HepG2 (cell line): ENCODE data around the gene PTGR1. TPM values are rescaled to one million over a fixed set of nuclear protein-coding genes. Genes with fewer than 3 reads are reported as not detected.

Experiments used
- HOXD1 ChIP-seq: sonication (generic); formaldehyde crosslinking; IDR thresholded peaks from 2 replicates; pipeline ENCODE4 v1.5.0; 2020; ENCODE audit warnings: missing genetic modification reagents
- KLF15 ChIP-seq: sonication (generic); formaldehyde crosslinking; IDR thresholded peaks from 2 replicates; pipeline ENCODE4 v1.8.1; 2023; ENCODE audit warnings: borderline replicate concordance, mild to moderate bottlenecking, inconsistent platforms, missing genetic modification reagents, mixed read lengths
- POLR2AphosphoS2 ChIP-seq: IDR thresholded peaks from 2 replicates; pipeline ENCODE4 v1.6.1; 2011; ENCODE audit warnings: low read depth, low read length, improper control_type of control experiment
- POLR2AphosphoS5 ChIP-seq: IDR thresholded peaks from 2 replicates; pipeline ENCODE4 v1.6.1; 2012; ENCODE audit warnings: low read depth, low read length
- TBX3 ChIP-seq: fragments of 450-650 bp; IDR thresholded peaks from 2 replicates; pipeline ENCODE4 v1.6.1; 2017; ENCODE audit warnings: antibody characterized with exemption, mild to moderate bottlenecking, inconsistent platforms, borderline replicate concordance
- TSC22D2 ChIP-seq: sonication (generic); formaldehyde crosslinking; IDR thresholded peaks from 2 replicates; pipeline ENCODE4 v1.5.1; 2020; ENCODE audit warnings: missing genetic modification reagents, mild to moderate bottlenecking, borderline replicate concordance
- ZEB1 ChIP-seq: IDR thresholded peaks from 2 replicates; pipeline ENCODE4 v1.6.1; 2012; ENCODE audit warnings: mild to moderate bottlenecking, low read depth, inconsistent platforms; ENCODE audit not compliant: insufficient replicate concordance
- ZNF768 ChIP-seq: sonication (generic); formaldehyde crosslinking; IDR thresholded peaks from 2 replicates; pipeline ENCODE4 v1.4.0; 2020; ENCODE audit warnings: missing genetic modification reagents
- ZNF891 ChIP-seq: sonication (generic); formaldehyde crosslinking; IDR thresholded peaks from 2 replicates; pipeline ENCODE4 v1.5.0; 2020; ENCODE audit warnings: mild to moderate bottlenecking, missing genetic modification reagents
- polyA plus RNA-seq, 8 experiments: library from polyadenylated mRNA; depleted of rRNA in 3 of 8; stranded (reverse) in 7 of 8; unstranded in 1 of 8; fragments of >200 nt; fragmentation: Illumina TruSeq in 4 of 8; extraction: Trizol in 4 of 8; gene quantifications; 2 replicates each; pipeline versions ENCODE4 v1.2.1 to v1.2.3, GENCODE V29; 2011 to 2016; ENCODE audit warnings: low read depth in 4 of 8, missing spikeins in 1 of 8, mixed read lengths in 1 of 8; ENCODE audit not compliant: insufficient read depth in 1 of 8
- total RNA-seq, 5 experiments: library from RNA; depleted of rRNA; stranded (reverse); fragments of >200 nt; fragmentation: Illumina TruSeq; extraction: Trizol; gene quantifications; 2 replicates each; pipeline ENCODE4 v1.2.3, GENCODE V29; 2016; ENCODE audit warnings: low read depth in 1 of 5
- TF ChIP-seq, protein P1 (sequence below): IDR thresholded peaks from 2 replicates; pipeline ENCODE4 v1.6.1; 2012; ENCODE audit warnings: inconsistent platforms
- TF ChIP-seq, protein P2 (sequence below): sonication (generic); formaldehyde crosslinking; IDR thresholded peaks from 2 replicates; pipeline ENCODE4 v1.4.0; 2020; ENCODE audit warnings: missing genetic modification reagents
- TF ChIP-seq, protein P3 (sequence below): sonication (generic); formaldehyde crosslinking; IDR thresholded peaks from 2 replicates; pipeline ENCODE4 v1.5.0; 2020; ENCODE audit warnings: mild to moderate bottlenecking, missing genetic modification reagents
- TF ChIP-seq, protein P4 (sequence below): sonication (generic); formaldehyde crosslinking; IDR thresholded peaks from 2 replicates; pipeline ENCODE4 v1.4.0; 2020; ENCODE audit warnings: mild to moderate bottlenecking, low read depth, missing genetic modification reagents
- TF ChIP-seq, protein P5 (sequence below): sonication (generic); formaldehyde crosslinking; IDR thresholded peaks from 2 replicates; pipeline ENCODE4 v1.4.0; 2020; ENCODE audit warnings: missing genetic modification reagents, mild to moderate bottlenecking, borderline replicate concordance

PTGR1 gene
- total and polyA plus RNA-seq, 2 of the 13 experiments (the other 11 are each of a cell fraction or from before 2014, with no cell fraction given), result 6.0 to 15.8 TPM

DNA sequence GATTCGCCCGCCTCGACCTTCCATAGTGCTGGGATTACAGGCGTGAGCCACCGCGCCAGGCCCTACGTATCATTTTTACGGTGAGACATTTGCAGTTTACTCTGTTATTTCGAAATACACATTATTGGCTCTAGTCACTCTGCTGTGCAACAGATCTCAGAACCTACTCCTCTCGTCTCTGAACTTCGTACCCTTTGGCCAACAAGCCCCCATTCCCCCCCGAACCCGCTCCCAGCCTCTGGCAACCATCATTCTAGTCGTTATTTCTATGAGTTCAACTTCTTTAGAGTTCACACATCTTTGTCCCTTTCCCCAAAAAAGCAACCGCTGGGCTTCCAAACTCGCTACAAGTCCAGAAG is 735 bp downstream of the PTGR1 start (continued):
- 0 out of 2 replicates have a peak, but pooled peaks have one; percentile 8 for TF ChIP-seq POLR2AphosphoS5
- no peak for TF ChIP-seq HOXD1 (CRISPR knock-in tag)
- TF ChIP-seq, protein P1, sequence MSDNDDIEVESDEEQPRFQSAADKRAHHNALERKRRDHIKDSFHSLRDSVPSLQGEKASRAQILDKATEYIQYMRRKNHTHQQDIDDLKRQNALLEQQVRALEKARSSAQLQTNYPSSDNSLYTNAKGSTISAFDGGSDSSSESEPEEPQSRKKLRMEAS, result no peak
- no peak for TF ChIP-seq ZNF891 (CRISPR knock-in tag)
- TF ChIP-seq, protein P2, sequence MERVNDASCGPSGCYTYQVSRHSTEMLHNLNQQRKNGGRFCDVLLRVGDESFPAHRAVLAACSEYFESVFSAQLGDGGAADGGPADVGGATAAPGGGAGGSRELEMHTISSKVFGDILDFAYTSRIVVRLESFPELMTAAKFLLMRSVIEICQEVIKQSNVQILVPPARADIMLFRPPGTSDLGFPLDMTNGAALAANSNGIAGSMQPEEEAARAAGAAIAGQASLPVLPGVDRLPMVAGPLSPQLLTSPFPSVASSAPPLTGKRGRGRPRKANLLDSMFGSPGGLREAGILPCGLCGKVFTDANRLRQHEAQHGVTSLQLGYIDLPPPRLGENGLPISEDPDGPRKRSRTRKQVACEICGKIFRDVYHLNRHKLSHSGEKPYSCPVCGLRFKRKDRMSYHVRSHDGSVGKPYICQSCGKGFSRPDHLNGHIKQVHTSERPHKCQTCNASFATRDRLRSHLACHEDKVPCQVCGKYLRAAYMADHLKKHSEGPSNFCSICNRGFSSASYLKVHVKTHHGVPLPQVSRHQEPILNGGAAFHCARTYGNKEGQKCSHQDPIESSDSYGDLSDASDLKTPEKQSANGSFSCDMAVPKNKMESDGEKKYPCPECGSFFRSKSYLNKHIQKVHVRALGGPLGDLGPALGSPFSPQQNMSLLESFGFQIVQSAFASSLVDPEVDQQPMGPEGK, result peak; percentile 80
- TF ChIP-seq, protein P3, sequence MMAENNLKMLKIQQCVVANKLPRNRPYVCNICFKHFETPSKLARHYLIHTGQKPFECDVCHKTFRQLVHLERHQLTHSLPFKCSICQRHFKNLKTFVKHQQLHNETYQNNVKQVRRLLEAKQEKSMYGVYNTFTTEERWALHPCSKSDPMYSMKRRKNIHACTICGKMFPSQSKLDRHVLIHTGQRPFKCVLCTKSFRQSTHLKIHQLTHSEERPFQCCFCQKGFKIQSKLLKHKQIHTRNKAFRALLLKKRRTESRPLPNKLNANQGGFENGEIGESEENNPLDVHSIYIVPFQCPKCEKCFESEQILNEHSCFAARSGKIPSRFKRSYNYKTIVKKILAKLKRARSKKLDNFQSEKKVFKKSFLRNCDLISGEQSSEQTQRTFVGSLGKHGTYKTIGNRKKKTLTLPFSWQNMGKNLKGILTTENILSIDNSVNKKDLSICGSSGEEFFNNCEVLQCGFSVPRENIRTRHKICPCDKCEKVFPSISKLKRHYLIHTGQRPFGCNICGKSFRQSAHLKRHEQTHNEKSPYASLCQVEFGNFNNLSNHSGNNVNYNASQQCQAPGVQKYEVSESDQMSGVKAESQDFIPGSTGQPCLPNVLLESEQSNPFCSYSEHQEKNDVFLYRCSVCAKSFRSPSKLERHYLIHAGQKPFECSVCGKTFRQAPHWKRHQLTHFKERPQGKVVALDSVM (CRISPR knock-in tag), result no peak
- TF ChIP-seq POLR2AphosphoS2, result no peak
- TF ChIP-seq, protein P4, sequence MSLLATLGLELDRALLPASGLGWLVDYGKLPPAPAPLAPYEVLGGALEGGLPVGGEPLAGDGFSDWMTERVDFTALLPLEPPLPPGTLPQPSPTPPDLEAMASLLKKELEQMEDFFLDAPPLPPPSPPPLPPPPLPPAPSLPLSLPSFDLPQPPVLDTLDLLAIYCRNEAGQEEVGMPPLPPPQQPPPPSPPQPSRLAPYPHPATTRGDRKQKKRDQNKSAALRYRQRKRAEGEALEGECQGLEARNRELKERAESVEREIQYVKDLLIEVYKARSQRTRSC, result no peak
- peak; percentile 83; the same call in 1 of the 2 replicates for TF ChIP-seq ZNF768
- TF ChIP-seq ZEB1, result peak; percentile 10
- TF ChIP-seq, protein P5, sequence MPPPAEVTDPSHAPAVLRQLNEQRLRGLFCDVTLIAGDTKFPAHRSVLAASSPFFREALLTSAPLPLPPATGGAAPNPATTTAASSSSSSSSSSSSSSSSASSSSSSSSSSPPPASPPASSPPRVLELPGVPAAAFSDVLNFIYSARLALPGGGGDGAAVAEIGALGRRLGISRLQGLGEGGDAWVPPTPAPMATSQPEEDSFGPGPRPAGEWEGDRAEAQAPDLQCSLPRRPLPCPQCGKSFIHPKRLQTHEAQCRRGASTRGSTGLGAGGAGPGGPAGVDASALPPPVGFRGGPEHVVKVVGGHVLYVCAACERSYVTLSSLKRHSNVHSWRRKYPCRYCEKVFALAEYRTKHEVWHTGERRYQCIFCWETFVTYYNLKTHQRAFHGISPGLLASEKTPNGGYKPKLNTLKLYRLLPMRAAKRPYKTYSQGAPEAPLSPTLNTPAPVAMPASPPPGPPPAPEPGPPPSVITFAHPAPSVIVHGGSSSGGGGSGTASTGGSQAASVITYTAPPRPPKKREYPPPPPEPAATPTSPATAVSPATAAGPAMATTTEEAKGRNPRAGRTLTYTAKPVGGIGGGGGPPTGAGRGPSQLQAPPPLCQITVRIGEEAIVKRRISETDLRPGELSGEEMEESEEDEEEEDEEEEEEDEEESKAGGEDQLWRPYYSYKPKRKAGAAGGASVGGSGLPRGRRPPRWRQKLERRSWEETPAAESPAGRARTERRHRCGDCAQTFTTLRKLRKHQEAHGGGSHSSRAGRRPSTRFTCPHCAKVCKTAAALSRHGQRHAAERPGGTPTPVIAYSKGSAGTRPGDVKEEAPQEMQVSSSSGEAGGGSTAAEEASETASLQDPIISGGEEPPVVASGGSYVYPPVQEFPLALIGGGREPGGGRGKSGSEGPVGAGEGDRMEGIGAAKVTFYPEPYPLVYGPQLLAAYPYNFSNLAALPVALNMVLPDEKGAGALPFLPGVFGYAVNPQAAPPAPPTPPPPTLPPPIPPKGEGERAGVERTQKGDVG, result no peak
- no peak for TF ChIP-seq TSC22D2 (CRISPR knock-in tag)
- no peak for TF ChIP-seq KLF15 (CRISPR knock-in tag)
- TF ChIP-seq TBX3, result no peak
